ENCODE measurements around the gene C1QTNF4. TPM values are rescaled to one million over a fixed set of nuclear protein-coding genes. Genes with fewer than 3 reads are reported as not detected.

The C1QTNF4 gene
- total RNA-seq, 1 experiment from 2014 or later: 0.75 TPM

DNA sequence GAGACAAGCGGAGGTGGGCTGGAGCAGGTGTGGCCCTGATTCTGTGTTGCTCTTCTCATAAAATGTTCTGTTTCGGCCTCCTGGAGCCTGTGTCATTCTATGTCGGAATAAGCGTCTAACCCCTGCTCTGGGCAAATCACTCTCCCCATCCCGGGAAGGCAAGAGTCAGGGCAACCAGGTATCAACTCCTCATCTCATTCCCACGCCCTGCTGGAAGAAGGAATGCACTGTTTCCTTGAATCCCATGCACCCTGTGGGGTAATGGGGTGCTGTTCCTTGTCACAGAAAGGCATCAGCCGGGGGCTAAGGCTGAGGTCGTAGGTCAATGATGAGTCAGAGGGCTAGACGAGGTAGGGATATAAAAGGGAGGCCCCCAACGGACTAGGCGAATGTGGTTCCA lies 5.1 kb downstream of the C1QTNF4 start:
- DNase-seq: no peak
- intact Hi-C loops (cut with micrococcal nuclease; ENCODE audit: unreplicated experiment): no loop called here
- peaks cover 4% of the 10 kb centered on the region for H3K27me3 ChIP-seq (replicated peaks; ENCODE audit: control insufficient read depth, insufficient read depth, low read length)
- Mint-ChIP-seq H3K27ac (ENCODE audit: unreplicated experiment) (no peak overlapping the region), H3K9me3 (ENCODE audit: unreplicated experiment) (no peaks in the 10 kb centered on the region), H3K27me3 (ENCODE audit: insufficient read depth, unreplicated experiment) (no peaks in the 10 kb centered on the region), H3K4me3 (ENCODE audit: unreplicated experiment) (no peak overlapping the region), H3K4me1 (ENCODE audit: low read depth, unreplicated experiment) (no peaks in the 10 kb centered on the region), H3K36me3 (ENCODE audit: insufficient read depth, unreplicated experiment) (peaks cover 8% of the 10 kb centered on the region)
- no peaks in the 10 kb centered on the region for H3K36me3 ChIP-seq (ENCODE audit: control insufficient read depth, insufficient read depth, low read length)
- no peak overlapping the region for H3K4me3 ChIP-seq (ENCODE audit: low read depth, low read length)
- ChIA-PET POLR2A (no interaction called here), CTCF (no interaction called here)
- H3K9me3 ChIP-seq: no peaks in the 10 kb centered on the region
- TF ChIP-seq, protein P1, sequence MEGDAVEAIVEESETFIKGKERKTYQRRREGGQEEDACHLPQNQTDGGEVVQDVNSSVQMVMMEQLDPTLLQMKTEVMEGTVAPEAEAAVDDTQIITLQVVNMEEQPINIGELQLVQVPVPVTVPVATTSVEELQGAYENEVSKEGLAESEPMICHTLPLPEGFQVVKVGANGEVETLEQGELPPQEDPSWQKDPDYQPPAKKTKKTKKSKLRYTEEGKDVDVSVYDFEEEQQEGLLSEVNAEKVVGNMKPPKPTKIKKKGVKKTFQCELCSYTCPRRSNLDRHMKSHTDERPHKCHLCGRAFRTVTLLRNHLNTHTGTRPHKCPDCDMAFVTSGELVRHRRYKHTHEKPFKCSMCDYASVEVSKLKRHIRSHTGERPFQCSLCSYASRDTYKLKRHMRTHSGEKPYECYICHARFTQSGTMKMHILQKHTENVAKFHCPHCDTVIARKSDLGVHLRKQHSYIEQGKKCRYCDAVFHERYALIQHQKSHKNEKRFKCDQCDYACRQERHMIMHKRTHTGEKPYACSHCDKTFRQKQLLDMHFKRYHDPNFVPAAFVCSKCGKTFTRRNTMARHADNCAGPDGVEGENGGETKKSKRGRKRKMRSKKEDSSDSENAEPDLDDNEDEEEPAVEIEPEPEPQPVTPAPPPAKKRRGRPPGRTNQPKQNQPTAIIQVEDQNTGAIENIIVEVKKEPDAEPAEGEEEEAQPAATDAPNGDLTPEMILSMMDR (IDR thresholded peaks at IDR 0.05; ENCODE audit: insufficient read depth in 1 of 2, low read depth in 1 of 2, low read length in 1 of 2, severe bottlenecking in 1 of 2, unreplicated experiment in 1 of 2): no peak
- no TSS peak for BruUV-seq (replicated peaks)
- H3K4me1 ChIP-seq: 0 out of 2 replicates have a peak, but pooled peaks cover 5% of the 10 kb centered on the region

DNA sequence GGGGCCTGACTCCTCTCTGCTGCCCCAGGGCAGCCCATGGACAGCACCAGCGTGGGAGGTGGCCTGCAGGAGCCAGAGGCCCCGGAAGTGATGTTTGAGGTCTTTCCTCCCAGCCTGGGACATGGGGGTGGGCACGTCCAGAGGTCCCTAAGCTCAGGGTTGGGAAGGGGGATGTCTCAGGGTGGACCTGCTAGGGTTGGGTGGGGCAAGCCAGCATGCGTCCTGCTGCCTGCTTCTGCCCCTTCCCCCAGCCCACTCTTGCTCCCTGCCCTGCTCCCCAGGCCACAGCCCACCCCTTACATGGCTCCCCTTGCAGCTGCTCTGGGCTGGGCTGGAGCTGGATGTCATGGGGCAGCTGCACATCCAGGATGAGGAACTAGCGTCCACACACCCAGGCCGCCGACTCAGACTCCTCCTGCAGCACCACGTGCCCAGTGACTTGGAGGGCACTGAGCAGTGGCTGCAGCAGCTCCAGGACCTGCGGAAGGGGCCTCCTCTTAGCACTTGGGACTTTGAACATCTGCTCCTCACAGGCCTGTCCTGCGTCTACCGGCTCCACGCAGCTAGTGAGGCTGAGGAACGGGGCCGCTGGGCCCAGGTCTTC lies 6.4 kb downstream of the C1QTNF4 start:
- Mint-ChIP-seq H3K4me3 (ENCODE audit: unreplicated experiment) (no peak overlapping the region), H3K9me3 (ENCODE audit: unreplicated experiment) (no peaks in the 10 kb centered on the region), H3K27me3 (ENCODE audit: insufficient read depth, unreplicated experiment) (no peaks in the 10 kb centered on the region), H3K4me1 (ENCODE audit: low read depth, unreplicated experiment) (no peaks in the 10 kb centered on the region), H3K27ac (ENCODE audit: unreplicated experiment) (no peak overlapping the region), H3K36me3 (ENCODE audit: insufficient read depth, unreplicated experiment) (peaks cover 21% of the 10 kb centered on the region)
- no TSS peak for BruUV-seq (replicated peaks)
- no peak overlapping the region for H3K4me3 ChIP-seq (ENCODE audit: low read depth, low read length)
- TF ChIP-seq, protein P1 (IDR thresholded peaks at IDR 0.05; ENCODE audit: insufficient read depth in 1 of 2, low read depth in 1 of 2, low read length in 1 of 2, severe bottlenecking in 1 of 2, unreplicated experiment in 1 of 2): no peak
- ChIA-PET POLR2A (interaction anchor here (0.6 kb wide), 1 partner anchor 172 kb away, joined by 6 read pairs; no protein-coding TSS in a partner anchor), CTCF (no interaction called here)
- no peaks in the 10 kb centered on the region for H3K27me3 ChIP-seq (replicated peaks; ENCODE audit: control insufficient read depth, insufficient read depth, low read length)
- H3K4me1 ChIP-seq: no peaks in the 10 kb centered on the region
- intact Hi-C loops (cut with micrococcal nuclease; ENCODE audit: unreplicated experiment): no loop called here
- no peak for DNase-seq
- H3K36me3 ChIP-seq (ENCODE audit: control insufficient read depth, insufficient read depth, low read length): no peaks in the 10 kb centered on the region; the same call in 1 of the 2 replicates
- no peaks in the 10 kb centered on the region for H3K9me3 ChIP-seq

DNA sequence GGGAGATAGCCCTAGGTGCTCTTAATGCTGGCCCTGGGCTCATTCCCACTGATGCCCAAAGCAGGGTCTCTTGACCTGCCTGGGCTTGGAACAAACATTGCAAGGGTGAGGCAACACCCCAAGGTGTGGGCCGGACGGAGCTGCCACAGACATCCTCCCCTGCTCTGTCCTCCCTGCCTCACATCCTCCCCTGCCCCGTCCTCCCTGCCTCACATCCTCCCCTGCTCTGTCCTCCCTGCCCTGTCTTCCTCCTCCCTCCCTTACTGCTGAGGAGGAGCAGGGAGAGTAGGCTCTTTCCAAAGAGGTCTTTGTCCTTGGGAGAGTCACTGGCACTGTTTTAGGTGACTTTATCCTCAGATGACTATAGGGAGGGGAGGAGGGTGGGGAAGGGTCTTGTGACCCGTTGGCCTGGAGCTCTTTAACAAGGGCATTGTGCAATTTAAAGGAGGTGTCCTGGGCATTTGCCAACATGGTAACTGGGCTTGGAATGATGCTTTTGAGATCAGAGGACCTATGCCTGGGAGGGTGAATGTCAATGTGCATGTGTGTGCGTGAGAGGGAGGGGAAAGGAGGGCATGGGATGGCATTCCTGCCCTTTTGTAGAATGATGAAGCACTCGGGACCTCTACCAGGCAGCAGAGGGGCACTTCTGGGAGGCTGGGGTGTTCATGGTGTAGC lies 7.0 kb downstream of the C1QTNF4 start:
- ChIA-PET POLR2A (no interaction called here), CTCF (no interaction called here)
- Mint-ChIP-seq H3K27me3 (ENCODE audit: insufficient read depth, unreplicated experiment) (no peaks in the 10 kb centered on the region), H3K27ac (ENCODE audit: unreplicated experiment) (no peak overlapping the region), H3K4me1 (ENCODE audit: low read depth, unreplicated experiment) (no peaks in the 10 kb centered on the region), H3K4me3 (ENCODE audit: unreplicated experiment) (no peak overlapping the region), H3K9me3 (ENCODE audit: unreplicated experiment) (no peaks in the 10 kb centered on the region), H3K36me3 (ENCODE audit: insufficient read depth, unreplicated experiment) (peaks cover 27% of the 10 kb centered on the region)
- H3K4me3 ChIP-seq (ENCODE audit: low read depth, low read length): no peak overlapping the region
- H3K27me3 ChIP-seq (replicated peaks; ENCODE audit: control insufficient read depth, insufficient read depth, low read length): no peaks in the 10 kb centered on the region
- BruUV-seq (replicated peaks): no TSS peak
- TF ChIP-seq, protein P1 (IDR thresholded peaks at IDR 0.05; ENCODE audit: insufficient read depth in 1 of 2, low read depth in 1 of 2, low read length in 1 of 2, severe bottlenecking in 1 of 2, unreplicated experiment in 1 of 2): no peak
- no peaks in the 10 kb centered on the region for H3K9me3 ChIP-seq
- peaks cover 1% of the 10 kb centered on the region; the same call in 1 of the 2 replicates for H3K36me3 ChIP-seq (ENCODE audit: control insufficient read depth, insufficient read depth, low read length)
- no peaks in the 10 kb centered on the region for H3K4me1 ChIP-seq
- intact Hi-C loops (cut with micrococcal nuclease; ENCODE audit: unreplicated experiment): no loop called here
- no peak for DNase-seq
